Stimulated activated CD8-positive, alpha-beta memory T cell treated with anti-CD3 and anti-CD28 coated beads, Interleukin-12 subunit alpha, Interleukin-12 subunit beta, amount 100 ng/mL, for 4 hours (primary cell): ENCODE measurements around the gene TPH1.
A peak's percentile ranks its signal among the peaks of the same experiment; 100 is the strongest.
"Not testable (repeated sequence)": the region's sequence is repeated elsewhere in the genome, so short reads cannot be mapped to it uniquely, and the experiment has no call there.

ENCODE experiments used
- DNase-seq: peaks from one replicate; pipeline ENCODE4 v3.0.0-alpha.2; 2020; ENCODE audit warnings: low read depth

The TPH1 gene

GRCh38 chr11:18019650-18020049, 26.4 kb downstream of the TPH1 start:
- no peak for DNase-seq

- DNase-seq: no peak
These were observed 29.3 kb downstream of the TPH1 start for GRCh38 chr11:18016789-18017188.

- no peak for DNase-seq
These were observed 31.2 kb downstream of the TPH1 start for GRCh38 chr11:18014876-18015275.

- no peak for DNase-seq
These were observed 32.1 kb downstream of the TPH1 start for GRCh38 chr11:18013790-18014507.

- DNase-seq: peak; percentile 88
These were observed 32.9 kb downstream of the TPH1 start, which contains the start of gene SERGEF for GRCh38 chr11:18012906-18013781. Gene SERGEF, minus strand, starts transcription at chr11:18013047. Its CDS starts 37 bp downstream, at chr11:18013010.

GRCh38 chr11:18012122-18012905, 33.8 kb downstream of the TPH1 start:
- no peak for DNase-seq

DNA sequence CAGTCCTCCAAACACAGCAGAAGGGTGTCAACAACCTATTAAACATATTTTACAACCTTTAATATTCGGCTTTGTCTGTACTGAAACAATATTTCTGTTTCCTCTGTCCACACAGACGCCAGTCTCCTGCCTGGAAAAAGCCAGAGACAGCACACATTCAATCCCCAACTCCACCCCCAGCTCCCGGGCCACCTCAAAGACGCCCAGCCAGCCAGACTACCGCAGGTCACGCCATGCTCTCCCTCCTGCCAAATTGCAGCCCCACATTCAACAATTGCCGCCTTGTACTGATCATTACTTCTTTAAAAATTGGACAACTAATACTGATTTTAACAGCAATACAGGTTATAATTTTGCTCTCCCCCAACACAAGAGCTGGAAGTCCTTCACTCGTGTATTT, 34.4 kb downstream of the TPH1 start:
- no peak for DNase-seq

DNA sequence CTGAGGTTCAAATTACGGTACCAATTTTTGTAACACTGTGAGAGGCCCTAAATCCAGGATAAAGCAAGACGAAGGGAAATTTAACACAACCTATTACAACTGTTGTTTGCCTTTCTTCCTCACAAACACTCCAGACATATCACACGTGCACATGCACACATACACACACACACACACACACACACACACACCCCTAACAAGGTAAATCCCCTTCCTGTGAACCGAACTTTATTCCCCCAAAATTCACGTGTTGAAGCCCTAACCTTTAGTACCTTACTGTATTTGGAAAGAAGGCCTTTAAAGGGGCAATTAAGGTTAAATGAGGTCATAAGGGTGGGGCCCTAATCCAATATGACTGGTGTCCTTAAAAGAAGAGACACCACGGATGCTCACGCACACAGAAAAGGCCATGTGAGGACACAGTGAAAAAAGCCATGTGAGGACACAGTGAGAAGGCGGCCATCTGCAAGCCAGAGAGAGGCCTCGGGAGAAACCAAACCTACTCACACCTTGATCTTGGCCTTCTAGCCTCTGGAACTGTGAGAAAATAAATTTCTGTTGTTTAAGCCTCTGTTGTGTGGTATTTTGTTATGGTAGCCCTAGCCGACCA, 35.0 kb downstream of the TPH1 start:
- no peak for DNase-seq

GRCh38 chr11:18010121-18010670, 35.9 kb downstream of the TPH1 start:
- no peak for DNase-seq

- DNase-seq: no peak
These were observed 40.5 kb downstream of the TPH1 start for GRCh38 chr11:18005376-18006129.

DNA sequence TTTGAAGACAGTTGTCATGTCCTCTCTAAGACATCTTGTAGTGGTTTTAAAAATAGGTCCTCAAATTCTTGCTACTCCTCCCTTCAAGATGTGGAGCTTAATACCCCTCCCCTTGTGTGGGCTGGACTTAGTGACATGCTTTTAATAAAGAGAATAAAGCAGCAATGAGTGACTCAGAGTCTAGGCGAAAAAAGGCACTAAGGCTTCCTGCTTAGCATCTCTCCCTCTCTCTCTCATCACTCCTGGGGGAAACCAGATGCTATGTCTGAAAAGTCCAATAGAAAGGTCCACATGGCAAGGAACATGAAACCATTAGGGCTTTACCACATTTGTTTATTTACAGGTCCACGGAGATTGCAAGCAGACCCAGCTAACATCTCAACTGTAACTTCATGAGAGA, 44.9 kb downstream of the TPH1 start:
- no peak for DNase-seq

GRCh38 chr11:18000760-18001159, 45.3 kb downstream of the TPH1 start:
- no peak for DNase-seq

DNA sequence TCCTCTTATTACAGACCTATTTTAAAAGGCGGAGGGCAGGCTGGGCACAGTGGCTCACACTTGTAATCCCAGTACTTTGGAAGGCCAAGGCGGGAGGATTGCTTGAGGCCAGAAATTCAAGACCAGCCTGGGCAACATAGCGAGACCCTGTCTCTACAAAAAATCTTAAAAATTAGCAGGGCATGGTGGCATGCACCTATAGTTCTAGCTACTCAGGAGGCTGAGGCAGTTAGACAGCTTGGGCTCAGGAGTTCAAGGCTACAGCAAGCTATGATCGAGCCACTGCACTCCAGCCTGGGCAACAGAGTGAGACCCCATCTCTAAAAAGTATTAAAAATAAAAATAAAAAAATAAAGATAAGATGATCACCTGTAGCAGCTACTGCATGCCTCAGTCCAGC, 45.9 kb downstream of the TPH1 start:
- not testable (repeated sequence) for DNase-seq
